Suppressor macrophage treated with lipopolysaccharide for 4 hours (primary cell): Measurements from ENCODE around the gene SPACA4.
"Not testable (repeated sequence)": the region's sequence is repeated elsewhere in the genome, so short reads cannot be mapped to it uniquely, and the experiment has no call there.

Experiments
- DNase-seq: peaks from one replicate; pipeline ENCODE4 v3.0.0-alpha.2; 2020

Gene SPACA4

GRCh38 chr19:48606463-48607358 lies at the start of gene SPACA4:
Gene SPACA4 (plus strand): TSS chr19:48606742. CDS start chr19:48606979, 237 bp downstream.
- DNase-seq, result no peak

GRCh38 chr19:48556825-48557224 lies 49.7 kb upstream of the SPACA4 start:
- no peak for DNase-seq

GRCh38 chr19:48558018-48558684 lies 48.4 kb upstream of the SPACA4 start:
- peak; percentile 59 for DNase-seq

GRCh38 chr19:48560095-48560530 lies 46.4 kb upstream of the SPACA4 start:
- no peak for DNase-seq

GRCh38 chr19:48561412-48561811 lies 45.1 kb upstream of the SPACA4 start:
- no peak for DNase-seq

GRCh38 chr19:48565090-48565489 lies 41.5 kb upstream of the SPACA4 start:
- DNase-seq, result no peak

GRCh38 chr19:48568345-48568886 lies 38.1 kb upstream of the SPACA4 start:
- no peak for DNase-seq

GRCh38 chr19:48569814-48570213 lies 36.7 kb upstream of the SPACA4 start:
- no peak for DNase-seq

- no peak for DNase-seq
Measured at GRCh38 chr19:48571378-48572162, 35.0 kb upstream of the SPACA4 start.

- DNase-seq, result no peak
Measured at GRCh38 chr19:48573163-48573505, 33.4 kb upstream of the SPACA4 start.

- no peak for DNase-seq
Measured at GRCh38 chr19:48575931-48576622, 30.5 kb upstream of the SPACA4 start.

GRCh38 chr19:48577908-48578307 lies 28.6 kb upstream of the SPACA4 start:
- DNase-seq, result not testable (repeated sequence)

GRCh38 chr19:48578891-48579290 lies 27.7 kb upstream of the SPACA4 start:
- DNase-seq, result no peak

GRCh38 chr19:48582168-48582567 lies 24.4 kb upstream of the SPACA4 start:
- DNase-seq, result no peak

GRCh38 chr19:48587387-48587786 lies 19.2 kb upstream of the SPACA4 start:
- DNase-seq, result no peak

GRCh38 chr19:48588670-48589401 lies 17.7 kb upstream of the SPACA4 start:
- peak; percentile 91 for DNase-seq

- DNase-seq, result peak; percentile 17
Measured at GRCh38 chr19:48591021-48591420, 15.5 kb upstream of the SPACA4 start.

GRCh38 chr19:48595171-48595570 lies 11.4 kb upstream of the SPACA4 start:
- DNase-seq, result no peak

- DNase-seq, result no peak
Measured at GRCh38 chr19:48595833-48596232, 10.7 kb upstream of the SPACA4 start.

- DNase-seq, result no peak
Measured at GRCh38 chr19:48596237-48596636, 10.3 kb upstream of the SPACA4 start.

GRCh38 chr19:48596679-48597465 lies 9.7 kb upstream of the SPACA4 start:
- no peak for DNase-seq
